Spleen (tissue), 7 donors: ENCODE measurements around the gene MYL11.

ENCODE experiments used
- POLR2A ChIP-seq, 3 donors: fragments of 450-650 bp; IDR thresholded peaks; one replicate each; pipeline ENCODE4 v1.5.1; 2017; ENCODE audit warnings: antibody characterized with exemption in 3 of 3, mild to moderate bottlenecking in 1 of 3
- POLR2AphosphoS5 ChIP-seq, 3 donors: sonication (generic); formaldehyde crosslinking; IDR thresholded peaks; one replicate each; pipeline ENCODE4 v1.5.1; 2017; ENCODE audit warnings: antibody characterized with exemption in 3 of 3
- TF ChIP-seq, protein P1 (sequence below), 11 experiments: fragments of 200-600 bp in 7 of 11; fragments of 450-650 bp in 4 of 11; sonication (generic) in 4 of 11; IDR thresholded peaks in 8 of 11; conservative IDR thresholded peaks in 3 of 11; 1 replicate in 7 of 11; 2 replicates in 4 of 11; pipeline versions ENCODE4 v1.4.0 to v1.8.0; 2016 to 2021; ENCODE audit warnings: antibody characterized with exemption in 11 of 11, inconsistent platforms in 4 of 11, mild to moderate bottlenecking in 1 of 11
- donor health status: DM: no; HTN: no; CAD: no; lungs with moderate emphysema.
- donor health status: DM: no; HTN: no; CAD: no.
- donor health status: DM: no; HTN: no; CAD: no.

DNA sequence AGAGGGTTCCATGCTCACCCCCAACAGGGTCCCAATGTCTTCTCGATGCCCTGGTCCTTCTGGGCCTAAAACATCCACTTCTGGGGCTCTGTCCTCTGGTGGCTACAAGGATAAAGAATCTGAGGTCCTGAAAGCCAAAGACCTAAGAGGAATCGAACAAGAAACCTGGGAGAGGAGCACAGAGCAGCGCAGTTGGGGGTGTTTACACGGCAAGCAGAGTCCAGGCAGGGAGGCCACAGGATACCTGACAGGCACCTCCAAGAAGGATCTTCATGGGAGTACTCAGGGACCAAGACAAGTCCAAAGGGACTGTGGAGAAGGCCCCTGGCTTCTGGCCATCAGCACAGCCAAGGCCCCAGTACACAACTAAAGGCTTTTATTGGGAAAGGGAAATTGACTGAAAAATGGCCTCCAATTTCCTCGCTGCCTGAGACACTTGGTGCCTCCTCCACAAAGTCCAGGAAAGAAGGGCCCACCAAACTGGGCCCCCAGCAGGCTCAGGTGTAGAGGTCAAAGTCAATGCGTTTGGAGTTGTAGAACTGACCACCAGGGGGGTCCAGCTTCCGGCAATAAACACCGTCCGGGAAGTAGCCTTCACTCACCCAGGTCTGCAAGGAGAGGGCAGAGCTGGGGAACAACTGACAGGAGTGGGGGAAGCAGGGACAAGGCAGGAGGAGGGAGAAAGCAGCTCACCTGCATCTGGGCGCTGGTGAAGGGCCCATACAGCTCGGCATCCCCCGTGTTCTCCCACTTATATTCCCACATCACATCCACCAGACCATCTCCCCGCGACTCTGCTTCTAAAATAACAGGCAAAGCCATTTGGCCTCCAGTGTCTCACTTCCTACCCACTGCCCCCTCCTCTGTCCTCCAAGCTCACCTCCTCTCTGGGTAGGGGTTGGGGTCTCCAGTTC is 21.9 kb upstream of the MYL11 start:
- TF ChIP-seq, protein P1, sequence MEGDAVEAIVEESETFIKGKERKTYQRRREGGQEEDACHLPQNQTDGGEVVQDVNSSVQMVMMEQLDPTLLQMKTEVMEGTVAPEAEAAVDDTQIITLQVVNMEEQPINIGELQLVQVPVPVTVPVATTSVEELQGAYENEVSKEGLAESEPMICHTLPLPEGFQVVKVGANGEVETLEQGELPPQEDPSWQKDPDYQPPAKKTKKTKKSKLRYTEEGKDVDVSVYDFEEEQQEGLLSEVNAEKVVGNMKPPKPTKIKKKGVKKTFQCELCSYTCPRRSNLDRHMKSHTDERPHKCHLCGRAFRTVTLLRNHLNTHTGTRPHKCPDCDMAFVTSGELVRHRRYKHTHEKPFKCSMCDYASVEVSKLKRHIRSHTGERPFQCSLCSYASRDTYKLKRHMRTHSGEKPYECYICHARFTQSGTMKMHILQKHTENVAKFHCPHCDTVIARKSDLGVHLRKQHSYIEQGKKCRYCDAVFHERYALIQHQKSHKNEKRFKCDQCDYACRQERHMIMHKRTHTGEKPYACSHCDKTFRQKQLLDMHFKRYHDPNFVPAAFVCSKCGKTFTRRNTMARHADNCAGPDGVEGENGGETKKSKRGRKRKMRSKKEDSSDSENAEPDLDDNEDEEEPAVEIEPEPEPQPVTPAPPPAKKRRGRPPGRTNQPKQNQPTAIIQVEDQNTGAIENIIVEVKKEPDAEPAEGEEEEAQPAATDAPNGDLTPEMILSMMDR (IDR thresholded peaks at IDR 0.05 in 8 of 11, conservative IDR thresholded peaks at IDR 0.05 in 3 of 11) = peak in 1 of 11 experiments; percentile 6
- TF ChIP-seq POLR2A (IDR thresholded peaks at IDR 0.05) (no peak), POLR2AphosphoS5 (IDR thresholded peaks at IDR 0.05) (no peak)
